ENCODE measurements around the gene NEXN.

The NEXN gene

GRCh38 chr1:77859248-77859647 lies 29.2 kb upstream of the NEXN start:
- H3K4me2 ChIP-seq (ENCODE audit: low read length) = no peak overlapping the region
- H2AK5ac ChIP-seq (ENCODE audit: low read length) = no peak overlapping the region
- no peak overlapping the region for H4K91ac ChIP-seq (ENCODE audit: low read depth, low read length)
- H2BK5ac ChIP-seq (ENCODE audit: low read depth, low read length, poor library complexity) = no peak overlapping the region
- H2BK120ac ChIP-seq (ENCODE audit: insufficient read depth, low read length, poor library complexity) = no peak overlapping the region
- no peak overlapping the region for H3K14ac ChIP-seq (ENCODE audit: low read length)
- WGBS (ENCODE audit: extremely low coverage, insufficient coverage, insufficient read length) = no CpG with 5 or more reads among the region's 2 CpGs
- H3K36me3 ChIP-seq (ENCODE audit: control insufficient read depth in 1 of 2, insufficient read depth in 2 of 2, low read length in 2 of 2) = peaks cover 0 to 1% of the 10 kb centered on the region in 2 experiments
- no peak overlapping the region for H4K8ac ChIP-seq (ENCODE audit: low read depth, low read length)
- H3K79me2 ChIP-seq (ENCODE audit: control insufficient read depth, insufficient read depth, low read length, poor library complexity) = no peaks in the 10 kb centered on the region
- H3K18ac ChIP-seq (ENCODE audit: low read length) = no peak overlapping the region
- H3K23ac ChIP-seq (ENCODE audit: low read length) = no peak overlapping the region
- no peak overlapping the region for H2AFZ ChIP-seq (ENCODE audit: insufficient read depth, low read length, poor library complexity)
- no peak overlapping the region for H4K12ac ChIP-seq (ENCODE audit: low read depth, low read length)
- H3K27me3 ChIP-seq (ENCODE audit: insufficient read depth, low read length) = no peaks in the 10 kb centered on the region
- H2BK12ac ChIP-seq (ENCODE audit: low read length) = no peak overlapping the region
- H3K4me3 ChIP-seq (ENCODE audit: low read depth, low read length) = no peak overlapping the region
- no peak for DNase-seq
- no peaks in the 10 kb centered on the region for H3K4me1 ChIP-seq (ENCODE audit: control insufficient read depth in 1 of 2, insufficient read depth in 2 of 2, low read length in 2 of 2)
- no peak overlapping the region for H3K9ac ChIP-seq (ENCODE audit: low read length)
- H3K4ac ChIP-seq (ENCODE audit: low read depth, low read length) = no peak overlapping the region
- no peaks in the 10 kb centered on the region for H3K9me3 ChIP-seq (ENCODE audit: insufficient read depth, low read depth, low read length)
- no peaks in the 10 kb centered on the region for H3K79me1 ChIP-seq (ENCODE audit: low read length)
- H3K27ac ChIP-seq (ENCODE audit: low read depth, low read length) = no peak overlapping the region

DNA sequence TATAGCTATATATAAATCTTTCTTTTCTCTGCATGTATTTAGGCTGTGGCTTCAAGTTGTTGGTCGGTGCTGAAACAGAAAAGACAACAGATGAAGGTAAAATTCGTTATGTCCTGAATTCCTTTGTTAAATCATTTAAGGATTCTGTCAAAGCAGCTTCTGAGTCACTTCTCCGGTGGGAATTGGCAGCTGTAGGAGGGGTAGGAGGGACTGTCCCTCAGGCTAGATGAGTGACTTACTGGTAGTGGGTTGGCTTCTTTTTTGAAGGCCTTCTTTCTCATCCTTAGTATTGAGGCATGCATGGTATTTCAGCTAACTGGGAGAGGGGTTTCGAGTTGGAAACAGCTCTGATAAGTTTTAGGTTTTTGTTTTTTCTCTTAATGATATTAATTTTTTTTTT lies 22.1 kb upstream of the NEXN start:
- peaks cover 0 to 1% of the 10 kb centered on the region in 2 experiments for H3K4me1 ChIP-seq (ENCODE audit: control insufficient read depth in 1 of 2, insufficient read depth in 2 of 2, low read length in 2 of 2)
- H3K27me3 ChIP-seq (ENCODE audit: insufficient read depth, low read length) = no peaks in the 10 kb centered on the region
- no peak overlapping the region for H3K4ac ChIP-seq (ENCODE audit: low read depth, low read length)
- peaks cover 4 to 8% of the 10 kb centered on the region in 2 experiments for H3K36me3 ChIP-seq (ENCODE audit: control insufficient read depth in 1 of 2, insufficient read depth in 2 of 2, low read length in 2 of 2)
- no CpG with 5 or more reads among the region's 4 CpGs for WGBS (ENCODE audit: extremely low coverage, insufficient coverage, insufficient read length)
- H3K4me2 ChIP-seq (ENCODE audit: low read length) = no peak overlapping the region
- no peak overlapping the region for H4K91ac ChIP-seq (ENCODE audit: low read depth, low read length)
- no peak overlapping the region for H4K12ac ChIP-seq (ENCODE audit: low read depth, low read length)
- H3K4me3 ChIP-seq (ENCODE audit: low read depth, low read length) = no peak overlapping the region
- no peak overlapping the region for H2AK5ac ChIP-seq (ENCODE audit: low read length)
- no peak overlapping the region for H3K9ac ChIP-seq (ENCODE audit: low read length)
- H2AFZ ChIP-seq (ENCODE audit: insufficient read depth, low read length, poor library complexity) = no peak overlapping the region
- H3K23ac ChIP-seq (ENCODE audit: low read length) = no peak overlapping the region
- no peak overlapping the region for H2BK12ac ChIP-seq (ENCODE audit: low read length)
- peak; percentile 46 to 57 for DNase-seq
- no peak overlapping the region for H3K18ac ChIP-seq (ENCODE audit: low read length)
- no peaks in the 10 kb centered on the region for H3K79me1 ChIP-seq (ENCODE audit: low read length)
- H2BK120ac ChIP-seq (ENCODE audit: insufficient read depth, low read length, poor library complexity) = no peak overlapping the region
- H2BK5ac ChIP-seq (ENCODE audit: low read depth, low read length, poor library complexity) = no peak overlapping the region
- H3K14ac ChIP-seq (ENCODE audit: low read length) = no peak overlapping the region
- H3K79me2 ChIP-seq (ENCODE audit: control insufficient read depth, insufficient read depth, low read length, poor library complexity) = no peaks in the 10 kb centered on the region
- no peak overlapping the region for H3K27ac ChIP-seq (ENCODE audit: low read depth, low read length)
- no peak overlapping the region for H4K8ac ChIP-seq (ENCODE audit: low read depth, low read length)
- H3K9me3 ChIP-seq (ENCODE audit: insufficient read depth, low read depth, low read length) = peaks cover 2% of the 10 kb centered on the region

DNA sequence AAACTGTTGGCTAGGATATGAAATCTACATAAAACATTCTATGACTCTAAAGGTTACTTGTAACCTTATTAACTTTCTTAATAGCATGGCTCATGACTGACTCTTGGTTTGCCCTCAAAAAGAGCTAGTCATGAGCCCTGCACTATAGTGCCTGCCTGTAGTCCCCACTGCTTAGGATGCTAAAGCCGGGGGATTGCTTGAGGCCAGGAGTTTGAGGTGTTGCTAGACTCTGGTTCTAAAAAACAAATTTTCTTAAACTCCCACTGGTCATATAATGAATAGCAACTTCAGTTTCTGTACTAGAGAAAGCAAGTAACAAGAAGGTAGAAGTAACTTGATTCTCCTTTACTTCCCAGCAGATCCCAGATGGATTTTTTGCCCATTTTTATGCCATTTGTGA lies 15.8 kb upstream of the NEXN start:
- H4K12ac ChIP-seq (ENCODE audit: low read depth, low read length) = no peak overlapping the region
- no peak overlapping the region for H3K4me2 ChIP-seq (ENCODE audit: low read length)
- H4K91ac ChIP-seq (ENCODE audit: low read depth, low read length) = no peak overlapping the region
- H3K36me3 ChIP-seq (ENCODE audit: control insufficient read depth in 1 of 2, insufficient read depth in 2 of 2, low read length in 2 of 2) = peaks cover 2 to 5% of the 10 kb centered on the region in 2 experiments
- H3K9ac ChIP-seq (ENCODE audit: low read length) = no peak overlapping the region
- H4K8ac ChIP-seq (ENCODE audit: low read depth, low read length) = no peak overlapping the region
- no peak overlapping the region for H2BK120ac ChIP-seq (ENCODE audit: insufficient read depth, low read length, poor library complexity)
- no peak overlapping the region for H2BK12ac ChIP-seq (ENCODE audit: low read length)
- no peak overlapping the region for H3K14ac ChIP-seq (ENCODE audit: low read length)
- no peaks in the 10 kb centered on the region for H3K27me3 ChIP-seq (ENCODE audit: insufficient read depth, low read length)
- H3K4ac ChIP-seq (ENCODE audit: low read depth, low read length) = no peak overlapping the region
- no peaks in the 10 kb centered on the region for H3K4me1 ChIP-seq (ENCODE audit: control insufficient read depth in 1 of 2, insufficient read depth in 2 of 2, low read length in 2 of 2)
- H3K79me1 ChIP-seq (ENCODE audit: low read length) = no peaks in the 10 kb centered on the region
- no peaks in the 10 kb centered on the region for H3K79me2 ChIP-seq (ENCODE audit: control insufficient read depth, insufficient read depth, low read length, poor library complexity)
- H2BK5ac ChIP-seq (ENCODE audit: low read depth, low read length, poor library complexity) = no peak overlapping the region
- H3K9me3 ChIP-seq (ENCODE audit: insufficient read depth, low read depth, low read length) = no peaks in the 10 kb centered on the region
- H3K23ac ChIP-seq (ENCODE audit: low read length) = no peak overlapping the region
- no peak overlapping the region for H3K18ac ChIP-seq (ENCODE audit: low read length)
- H2AFZ ChIP-seq (ENCODE audit: insufficient read depth, low read length, poor library complexity) = no peak overlapping the region
- DNase-seq = no peak
- no peak overlapping the region for H3K4me3 ChIP-seq (ENCODE audit: low read depth, low read length)
- no peak overlapping the region for H3K27ac ChIP-seq (ENCODE audit: low read depth, low read length)
- no CpG with 5 or more reads among the region's 1 CpG for WGBS (ENCODE audit: extremely low coverage, insufficient coverage, insufficient read length)
- H2AK5ac ChIP-seq (ENCODE audit: low read length) = no peak overlapping the region

DNA sequence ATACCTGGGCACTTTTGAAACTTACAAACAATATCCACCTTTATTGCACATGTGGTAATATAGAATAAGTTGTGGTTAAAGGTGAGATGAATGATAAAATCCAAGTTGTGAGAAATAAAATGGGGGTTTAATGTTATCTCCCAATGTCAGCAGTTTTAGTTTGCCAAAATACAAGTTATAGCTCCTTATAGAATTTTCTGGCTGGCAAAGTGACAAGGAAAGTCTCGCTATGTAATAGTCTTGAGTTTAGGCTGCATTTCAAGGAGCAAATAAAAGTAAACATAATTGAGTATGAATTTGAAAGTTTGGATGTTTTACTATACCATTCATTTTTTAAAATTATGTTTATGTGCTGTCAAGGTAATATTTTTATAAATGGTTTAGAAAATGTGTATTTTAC lies 15.0 kb upstream of the NEXN start:
- H4K8ac ChIP-seq (ENCODE audit: low read depth, low read length) = no peak overlapping the region
- no peak overlapping the region for H2BK120ac ChIP-seq (ENCODE audit: insufficient read depth, low read length, poor library complexity)
- peaks cover 0 to 2% of the 10 kb centered on the region in 2 experiments for H3K36me3 ChIP-seq (ENCODE audit: control insufficient read depth in 1 of 2, insufficient read depth in 2 of 2, low read length in 2 of 2)
- no peaks in the 10 kb centered on the region for H3K27me3 ChIP-seq (ENCODE audit: insufficient read depth, low read length)
- no peak overlapping the region for H3K27ac ChIP-seq (ENCODE audit: low read depth, low read length)
- no peak overlapping the region for H4K91ac ChIP-seq (ENCODE audit: low read depth, low read length)
- H3K9me3 ChIP-seq (ENCODE audit: insufficient read depth, low read depth, low read length) = no peaks in the 10 kb centered on the region
- no peak overlapping the region for H3K23ac ChIP-seq (ENCODE audit: low read length)
- H2BK5ac ChIP-seq (ENCODE audit: low read depth, low read length, poor library complexity) = no peak overlapping the region
- no peaks in the 10 kb centered on the region for H3K79me1 ChIP-seq (ENCODE audit: low read length)
- no peak overlapping the region for H3K4me2 ChIP-seq (ENCODE audit: low read length)
- no peak for DNase-seq
- no peak overlapping the region for H3K9ac ChIP-seq (ENCODE audit: low read length)
- no peaks in the 10 kb centered on the region for H3K79me2 ChIP-seq (ENCODE audit: control insufficient read depth, insufficient read depth, low read length, poor library complexity)
- no peak overlapping the region for H2AK5ac ChIP-seq (ENCODE audit: low read length)
- WGBS (ENCODE audit: extremely low coverage, insufficient coverage, insufficient read length) = no CpG with 5 or more reads among the region's 1 CpG
- H2AFZ ChIP-seq (ENCODE audit: insufficient read depth, low read length, poor library complexity) = no peak overlapping the region
- H3K4me1 ChIP-seq (ENCODE audit: control insufficient read depth in 1 of 2, insufficient read depth in 2 of 2, low read length in 2 of 2) = no peaks in the 10 kb centered on the region
- H3K4me3 ChIP-seq (ENCODE audit: low read depth, low read length) = no peak overlapping the region
- no peak overlapping the region for H4K12ac ChIP-seq (ENCODE audit: low read depth, low read length)
- H3K14ac ChIP-seq (ENCODE audit: low read length) = no peak overlapping the region
- no peak overlapping the region for H3K18ac ChIP-seq (ENCODE audit: low read length)
- no peak overlapping the region for H3K4ac ChIP-seq (ENCODE audit: low read depth, low read length)
- H2BK12ac ChIP-seq (ENCODE audit: low read length) = no peak overlapping the region
